HG02588 (cell line): ENCODE data around the gene ARL3.

Source experiments
- ATAC-seq: cut with Tn5 transposase; IDR thresholded peaks from one replicate; pipeline ENCODE4 v1.9.1; 2021; ENCODE audit warnings: mild to moderate bottlenecking, moderate library complexity; ENCODE audit not compliant: unreplicated experiment

The ARL3 gene

DNA sequence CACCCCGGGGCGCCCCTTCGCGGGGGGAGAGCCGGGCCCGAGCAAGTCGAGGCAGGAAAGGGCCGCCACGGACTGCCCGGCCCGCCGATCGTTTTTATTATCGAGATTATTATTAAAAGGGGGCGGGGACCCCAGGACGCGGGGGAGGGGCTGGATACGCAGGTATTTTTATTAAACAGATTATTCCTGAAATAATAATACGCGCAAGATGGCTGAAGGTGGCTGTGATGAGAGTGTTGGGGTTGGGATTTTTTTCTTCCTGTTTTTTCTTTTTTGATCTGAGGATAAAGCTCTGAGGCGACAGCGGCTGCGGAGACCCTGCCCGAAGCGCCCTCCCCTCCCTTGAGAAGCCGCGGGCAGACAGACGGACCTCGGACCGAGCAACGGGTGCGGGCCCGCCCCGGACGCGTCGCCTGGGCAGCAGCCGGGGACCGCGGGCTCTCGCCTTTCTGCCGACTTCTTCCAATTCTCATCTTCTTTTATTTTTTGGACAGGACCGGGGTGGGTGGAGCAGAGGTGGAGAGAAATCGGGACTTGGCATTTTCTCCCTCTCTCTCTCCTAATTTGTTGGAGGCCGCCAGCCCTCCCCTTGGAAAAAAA, 71.4 kb downstream of the ARL3 start:
- ATAC-seq, result no peak

DNA sequence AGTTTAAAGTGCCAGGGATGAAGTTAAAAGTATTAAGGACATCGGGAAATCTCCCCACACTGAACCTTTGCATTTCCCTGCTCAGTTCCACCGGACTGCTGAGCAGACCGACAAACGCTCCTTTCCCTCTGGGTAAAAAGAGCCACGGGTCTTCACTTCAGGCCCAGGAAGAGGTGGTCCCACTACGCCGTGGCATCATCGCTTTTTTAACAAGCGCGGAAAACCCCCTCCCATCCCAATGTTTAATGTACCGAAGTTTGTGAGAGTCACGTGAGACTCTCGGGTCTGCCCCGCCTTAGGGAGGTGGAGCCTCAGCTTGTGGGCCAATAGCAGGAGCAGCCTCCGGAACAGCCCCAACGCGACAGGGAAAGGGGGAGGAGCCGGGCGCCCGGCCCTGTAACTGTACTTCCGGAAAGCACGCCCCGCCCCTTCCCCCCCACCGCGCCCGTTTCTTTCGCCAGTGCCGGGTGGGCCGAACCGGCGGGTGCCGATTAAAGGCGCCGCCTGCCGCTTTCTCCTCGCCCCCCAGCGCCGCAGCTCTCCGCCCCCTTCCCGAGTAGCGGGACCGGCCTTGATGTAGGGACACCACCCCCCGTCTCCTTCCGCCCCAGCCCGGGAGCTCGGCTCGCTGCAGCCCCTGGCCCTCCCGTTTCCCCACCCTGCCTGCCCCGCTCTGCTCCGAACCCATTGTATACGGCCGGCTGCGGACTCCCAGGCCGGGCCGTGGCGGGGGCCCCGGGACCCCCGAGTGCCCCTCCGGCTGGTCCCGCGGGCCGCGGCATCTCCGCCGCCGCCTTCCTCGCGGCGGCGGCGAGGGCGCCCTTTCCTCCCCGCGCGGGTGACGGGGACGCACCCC, 72.1 kb downstream of the ARL3 start:
- ATAC-seq, result peak; percentile 49

GRCh38 chr10:102641402-102641801, 72.8 kb downstream of the ARL3 start:
- ATAC-seq, result no peak

DNA sequence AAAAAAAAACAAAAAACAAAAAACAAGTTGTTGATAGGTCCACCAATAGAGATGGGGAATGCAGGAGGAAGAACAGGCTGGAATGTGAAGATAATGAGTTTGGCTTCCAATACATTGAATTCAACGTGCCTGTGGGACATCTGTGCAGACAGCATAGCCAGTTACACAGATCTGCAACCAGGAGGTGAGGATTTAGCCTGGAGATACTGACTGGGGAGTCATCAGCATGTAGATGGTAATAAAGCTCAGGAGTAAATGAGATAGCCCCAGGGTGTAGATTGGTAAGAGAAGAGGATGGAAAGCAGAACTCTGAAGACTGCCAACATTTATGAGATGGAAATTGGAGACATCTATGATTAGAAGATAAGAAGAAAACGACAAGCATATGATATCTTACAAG, 74.7 kb downstream of the ARL3 start:
- no peak for ATAC-seq

DNA sequence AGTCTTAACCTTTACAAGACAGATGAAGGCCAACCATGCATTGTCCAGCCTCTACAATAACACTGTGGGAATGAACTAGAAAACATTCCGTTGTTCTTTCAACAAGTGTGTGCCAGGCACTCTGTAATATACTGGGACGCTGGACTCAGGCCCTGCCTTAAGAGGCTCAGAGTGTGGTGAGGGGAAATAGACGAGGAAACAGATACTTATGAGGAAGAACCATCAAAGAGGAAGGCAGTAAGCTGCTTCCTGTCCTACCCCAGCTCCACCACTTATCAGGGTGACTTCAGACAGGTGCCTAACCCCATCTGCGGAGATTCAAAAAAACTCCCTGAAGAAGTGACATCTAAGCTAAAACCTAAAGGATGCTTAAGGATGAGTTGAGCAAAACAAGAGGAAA, 78.8 kb downstream of the ARL3 start:
- no peak for ATAC-seq

GRCh38 chr10:102634686-102635085, 79.5 kb downstream of the ARL3 start:
- ATAC-seq, result no peak

GRCh38 chr10:102633848-102634247, 80.3 kb downstream of the ARL3 start:
- no peak for ATAC-seq

DNA sequence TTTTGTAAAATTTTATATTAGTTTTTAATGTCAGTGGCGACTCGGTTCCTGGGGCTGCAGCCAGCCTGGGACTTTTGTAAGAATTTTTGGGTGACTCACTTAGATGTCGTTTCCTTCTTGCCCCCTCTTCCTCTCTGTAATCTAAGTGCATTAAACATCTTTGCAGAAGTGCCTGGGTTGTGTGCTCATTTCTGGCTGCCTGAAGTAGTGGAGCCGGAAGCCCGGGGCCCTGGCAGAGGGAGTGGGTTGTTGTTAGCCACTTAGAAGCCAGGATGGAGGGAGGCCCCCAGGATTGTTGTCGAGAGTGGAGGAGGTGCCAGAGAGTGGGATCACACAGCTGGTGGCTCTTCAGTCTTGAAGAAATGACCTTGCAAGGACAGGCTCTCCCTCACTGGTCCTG, 80.9 kb downstream of the ARL3 start:
- ATAC-seq, result no peak

GRCh38 chr10:102632394-102633111, 81.6 kb downstream of the ARL3 start:
- no peak for ATAC-seq

GRCh38 chr10:102631525-102632393, 82.4 kb downstream of the ARL3 start:
- ATAC-seq, result no peak

GRCh38 chr10:102630663-102631062, 83.5 kb downstream of the ARL3 start:
- no peak for ATAC-seq

DNA sequence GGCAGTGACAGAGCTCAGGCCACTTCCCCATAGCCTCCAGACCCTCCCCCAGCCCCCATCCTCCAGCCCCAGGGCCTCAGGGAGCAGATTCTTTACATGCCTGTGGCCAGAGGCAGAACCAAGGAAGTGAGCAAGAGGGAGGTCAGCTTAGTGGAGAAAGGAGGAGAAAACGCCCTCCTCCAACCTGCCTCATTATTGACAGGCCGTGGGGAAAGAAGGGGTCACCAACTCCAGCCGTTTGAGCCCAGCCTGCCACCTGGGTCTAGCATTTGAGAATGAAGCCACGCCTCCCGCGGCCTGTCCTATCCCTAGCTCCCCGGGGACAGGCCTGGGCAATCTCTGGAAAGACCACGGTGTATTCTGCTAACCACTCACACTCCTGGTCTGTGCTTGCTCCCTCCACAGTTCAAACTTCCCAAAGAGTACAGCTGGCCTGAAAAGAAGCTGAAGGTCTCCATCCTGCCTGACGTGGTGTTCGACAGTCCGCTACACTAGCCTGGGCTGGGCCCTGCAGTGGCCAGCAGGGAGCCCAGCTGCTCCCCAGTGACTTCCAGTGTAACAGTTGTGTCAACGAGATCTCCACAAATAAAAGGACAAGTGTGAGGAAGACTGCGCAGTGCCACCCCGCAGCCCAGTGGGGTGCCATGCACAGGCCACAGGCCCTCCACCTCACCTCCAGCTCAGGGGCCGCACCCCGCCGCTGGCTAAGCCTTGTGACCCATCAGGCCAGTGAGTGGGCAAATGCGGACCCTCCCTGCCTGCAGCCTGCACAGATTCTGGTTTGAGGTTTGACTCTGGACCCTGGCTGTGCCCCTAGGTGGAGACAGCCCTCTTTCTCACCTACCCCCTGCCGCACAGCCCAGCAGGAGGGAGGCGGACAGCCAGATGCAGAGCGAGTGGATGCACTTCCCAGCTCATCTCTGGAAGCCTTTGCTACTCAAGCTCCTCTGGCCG, 84.3 kb downstream of the ARL3 start:
- no peak for ATAC-seq

DNA sequence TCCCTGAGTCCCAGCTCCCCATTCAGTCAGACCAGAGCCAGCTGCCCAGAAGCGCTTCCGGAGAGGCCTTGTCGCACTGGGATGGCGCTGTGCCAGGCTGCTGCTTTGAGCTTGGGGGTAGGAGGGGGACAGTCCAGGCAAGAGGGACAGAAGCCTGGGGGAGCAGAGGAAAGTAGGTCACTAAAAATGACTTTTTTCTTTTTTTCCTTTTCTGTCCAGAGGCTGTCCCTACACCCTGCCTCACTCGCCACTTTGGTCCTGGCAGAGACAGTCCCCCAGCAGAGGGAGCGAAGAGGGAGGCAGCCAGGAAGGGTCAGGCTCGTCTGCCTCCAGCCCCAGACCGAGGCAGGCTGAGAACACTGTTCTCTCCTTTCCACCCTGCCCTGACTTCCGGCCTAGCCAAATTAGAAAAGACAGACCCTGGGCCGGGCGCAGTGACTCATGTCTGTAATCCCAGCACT, 85.7 kb downstream of the ARL3 start:
- no peak for ATAC-seq

- no peak for ATAC-seq
These were observed 86.4 kb downstream of the ARL3 start for GRCh38 chr10:102627736-102628293.

DNA sequence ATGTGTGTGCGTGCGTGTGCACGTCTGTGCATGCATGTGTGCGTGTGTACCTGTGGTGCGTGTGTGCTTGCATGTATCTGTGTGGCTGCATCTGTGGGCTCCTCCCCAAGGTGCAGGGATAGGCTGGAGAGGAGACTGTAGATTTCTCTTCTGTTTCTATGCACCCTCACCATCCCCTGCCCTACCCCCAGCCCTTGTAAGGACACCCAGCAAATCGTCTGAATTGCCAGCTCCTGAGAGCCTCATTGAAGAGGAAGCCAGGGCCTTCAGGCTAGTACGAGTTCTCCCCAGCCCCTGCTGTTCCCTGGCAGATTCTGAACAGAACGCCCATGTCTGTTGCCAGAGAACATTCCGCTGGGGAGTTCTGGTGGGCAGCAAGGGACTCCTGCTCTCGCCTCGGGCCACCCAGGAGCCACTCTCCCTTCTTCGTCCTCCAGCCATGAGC, 86.9 kb downstream of the ARL3 start:
- ATAC-seq, result no peak

- no peak for ATAC-seq
These were observed 88.0 kb downstream of the ARL3 start for GRCh38 chr10:102626026-102626685.

- no peak for ATAC-seq
These were observed 89.2 kb downstream of the ARL3 start for GRCh38 chr10:102624751-102625645.

GRCh38 chr10:102624094-102624493, 90.1 kb downstream of the ARL3 start:
- ATAC-seq, result no peak
